SK-N-SH (cell line): ENCODE data around the gene PYGO1. TPM values are rescaled to one million over a fixed set of nuclear protein-coding genes. Genes with fewer than 3 reads are reported as not detected.

Experiments
- CTCF ChIA-PET: fragments of 300-600, 350-600 bp; formaldehyde crosslinking; extraction: SDS; loops from one replicate; lab custom pipeline; 2021; lab: Yijun Ruan, JAX
- POLR2A ChIA-PET: fragments of 350-600 bp; sonication (Branson Sonifier 250); formaldehyde crosslinking; extraction: SDS; loops from one replicate; lab custom pipeline; 2020; ENCODE audit warnings: antibody characterized with exemption, inconsistent platforms; lab: Yijun Ruan, JAX
- DNase-seq: peaks from one replicate; pipeline ENCODE4 v3.0.0; 2012
- H2AFZ ChIP-seq: fragments of 200-600 bp; sonication (generic); 2 replicates; pipeline ENCODE4 v1.8.1; 2016; ENCODE audit warnings: antibody characterized with exemption, mild to moderate bottlenecking, low read depth
- H3F3A ChIP-seq: fragments of 200-600 bp; sonication (generic); replicated peaks from 2 replicates; pipeline ENCODE3; 2016; ENCODE audit warnings: antibody characterized with exemption, mild to moderate bottlenecking; ENCODE audit not compliant: insufficient read depth
- H3K27ac ChIP-seq, 2 experiments: fragments of 200-500 bp in 1 of 2; fragments of 200-600 bp in 1 of 2; sonication (Bioruptor generic) in 1 of 2; sonication (generic), shearing (Covaris generic) in 1 of 2; 2 replicates each; pipeline versions ENCODE4 v1.5.1 to v1.6.1; 2014 to 2016; ENCODE audit warnings: low read depth in 2 of 2, inconsistent platforms in 1 of 2, low read length in 1 of 2, mild to moderate bottlenecking in 1 of 2, mixed read lengths in 1 of 2
- H3K27me3 ChIP-seq: fragments of 200-600 bp; sonication (generic), shearing (Covaris generic); 2 replicates; pipeline ENCODE4 v1.6.1; 2016; ENCODE audit warnings: mixed run types; ENCODE audit not compliant: insufficient read depth
- H3K36me3 ChIP-seq, 2 experiments: fragments of 200-500 bp in 1 of 2; fragments of 200-600 bp in 1 of 2; sonication (Bioruptor generic) in 1 of 2; sonication (generic) in 1 of 2; replicated peaks in 1 of 2; 2 replicates each; pipeline versions ENCODE3 to v1.5.1; 2014 to 2016; ENCODE audit warnings: low read length in 1 of 2, mild to moderate bottlenecking in 1 of 2; ENCODE audit not compliant: insufficient read depth in 2 of 2, control insufficient read depth in 1 of 2
- H3K4me1 ChIP-seq, 2 experiments: fragments of 200-500 bp in 1 of 2; fragments of 200-600 bp in 1 of 2; sonication (Bioruptor generic) in 1 of 2; sonication (generic), shearing (Covaris generic) in 1 of 2; 2 replicates each; pipeline versions ENCODE4 v1.5.1 to v1.6.1; 2014 to 2016; ENCODE audit warnings: low read depth in 1 of 2, low read length in 1 of 2, mixed run types in 1 of 2; ENCODE audit not compliant: insufficient read depth in 2 of 2, control insufficient read depth in 1 of 2
- H3K4me2 ChIP-seq: fragments of 200-600 bp; sonication (generic), shearing (Covaris generic); 2 replicates; pipeline ENCODE4 v1.6.1; 2017; ENCODE audit warnings: mixed run types
- H3K4me3 ChIP-seq, 2 experiments: fragments of 200-500 bp in 1 of 2; fragments of 200-600 bp in 1 of 2; sonication (Bioruptor generic) in 1 of 2; sonication (generic), shearing (Covaris generic) in 1 of 2; 2 replicates each; pipeline versions ENCODE4 v1.5.1 to v1.8.1; 2014 to 2016; ENCODE audit warnings: low read depth in 2 of 2, inconsistent platforms in 1 of 2, low read length in 1 of 2, mild to moderate bottlenecking in 1 of 2, mixed read lengths in 1 of 2, moderate library complexity in 1 of 2
- H3K79me2 ChIP-seq: fragments of 200-600 bp; sonication (generic); 2 replicates; pipeline ENCODE4 v1.8.1; 2017; ENCODE audit warnings: mild to moderate bottlenecking; ENCODE audit not compliant: insufficient read depth
- H3K9ac ChIP-seq: fragments of 200-600 bp; sonication (generic); 2 replicates; pipeline ENCODE4 v1.6.1; 2017; ENCODE audit warnings: mixed run types
- H3K9me2 ChIP-seq: fragments of 200-600 bp; sonication (generic); 2 replicates; pipeline ENCODE4 v1.6.1; 2017; ENCODE audit warnings: mixed run types
- H3K9me3 ChIP-seq: fragments of 200-600 bp; sonication (generic); 2 replicates; pipeline ENCODE4 v1.6.1; 2017; ENCODE audit warnings: mixed run types, mild to moderate bottlenecking, moderate library complexity
- H4K20me1 ChIP-seq: fragments of 200-600 bp; sonication (generic); 2 replicates; pipeline ENCODE4 v1.6.1; 2017; ENCODE audit warnings: mild to moderate bottlenecking, mixed run types; ENCODE audit not compliant: insufficient read depth
- CHD2 ChIP-seq: fragments of 150-350 bp; IDR thresholded peaks from 2 replicates; pipeline ENCODE4 v1.6.1; 2018; ENCODE audit warnings: low read length; ENCODE audit not compliant: partially characterized antibody
- ELF1 ChIP-seq: IDR thresholded peaks from 2 replicates; pipeline ENCODE4 v1.4.0; 2012
- EP300 ChIP-seq, 2 experiments: IDR thresholded peaks; 2 replicates each; pipeline versions ENCODE4 v1.4.0 to v1.6.1; 2012; ENCODE audit warnings: borderline replicate concordance in 1 of 2, low read depth in 1 of 2, low read length in 1 of 2
- EZH2phosphoT487 ChIP-seq: fragments of 200-600 bp; sonication (generic); IDR thresholded peaks from 2 replicates; pipeline ENCODE4 v1.6.1; 2017; ENCODE audit warnings: low read depth, mixed run types, mild to moderate bottlenecking, antibody characterized with exemption, moderate library complexity, borderline replicate concordance
- GABPA ChIP-seq: IDR thresholded peaks from 2 replicates; pipeline ENCODE4 v1.4.0; 2012; ENCODE audit warnings: low read depth, mild to moderate bottlenecking
- GATA2 ChIP-seq: sonication (generic); formaldehyde crosslinking; IDR thresholded peaks from 2 replicates; pipeline ENCODE4 v1.5.0; 2020; ENCODE audit warnings: mild to moderate bottlenecking, missing genetic modification reagents
- MEF2A ChIP-seq: IDR thresholded peaks from 2 replicates; pipeline ENCODE4 v1.4.0; 2012; ENCODE audit warnings: low read depth, borderline replicate concordance
- MXI1 ChIP-seq: IDR thresholded peaks from 2 replicates; pipeline ENCODE4 v1.6.1; 2012; ENCODE audit warnings: mild to moderate bottlenecking, low read depth, low read length, improper control_type of control experiment
- RFX5 ChIP-seq: IDR thresholded peaks from 2 replicates; pipeline ENCODE4 v1.6.1; 2012; ENCODE audit warnings: mild to moderate bottlenecking, improper control_type of control experiment, low read length
- SIN3A ChIP-seq: IDR thresholded peaks from 2 replicates; pipeline ENCODE4 v1.6.1; 2012; ENCODE audit warnings: low read depth, mild to moderate bottlenecking, low read length, moderate library complexity, borderline replicate concordance
- SMC3 ChIP-seq: IDR thresholded peaks from 2 replicates; pipeline ENCODE4 v1.6.1; 2012; ENCODE audit warnings: low read depth, low read length, improper control_type of control experiment
- TAF1 ChIP-seq: IDR thresholded peaks from 2 replicates; pipeline ENCODE4 v1.6.1; 2012; ENCODE audit warnings: low read depth, mild to moderate bottlenecking, low read length, moderate library complexity, borderline replicate concordance
- TCF12 ChIP-seq: IDR thresholded peaks from 2 replicates; pipeline ENCODE4 v1.4.0; 2012
- YY1 ChIP-seq: IDR thresholded peaks from 2 replicates; pipeline ENCODE4 v1.4.0; 2012; ENCODE audit warnings: low read depth, mild to moderate bottlenecking
- WGBS: methylation state at CpG from one replicate; pipeline ENCODE4 v1.1.6; 2017; ENCODE audit warnings: low lambda C conversion rate; 5-methylcytosine and 5-hydroxymethylcytosine counted together
- polyA plus RNA-seq, 3 experiments: library from polyadenylated mRNA; depleted of rRNA; stranded (reverse); fragments of >200 nt; gene quantifications; 2 replicates each; pipeline ENCODE4 v1.2.3, GENCODE V29; 2012
- TF ChIP-seq, protein P1 (sequence below): IDR thresholded peaks from 2 replicates; pipeline ENCODE4; 2012
- TF ChIP-seq, protein P2 (sequence below): IDR thresholded peaks from 2 replicates; pipeline ENCODE4 v1.4.0; 2012; ENCODE audit warnings: low read depth, borderline replicate concordance

Gene PYGO1
- polyA plus RNA-seq, 1 of the 3 experiments (the other 2 are of a cell fraction), result 2.3 TPM

DNA sequence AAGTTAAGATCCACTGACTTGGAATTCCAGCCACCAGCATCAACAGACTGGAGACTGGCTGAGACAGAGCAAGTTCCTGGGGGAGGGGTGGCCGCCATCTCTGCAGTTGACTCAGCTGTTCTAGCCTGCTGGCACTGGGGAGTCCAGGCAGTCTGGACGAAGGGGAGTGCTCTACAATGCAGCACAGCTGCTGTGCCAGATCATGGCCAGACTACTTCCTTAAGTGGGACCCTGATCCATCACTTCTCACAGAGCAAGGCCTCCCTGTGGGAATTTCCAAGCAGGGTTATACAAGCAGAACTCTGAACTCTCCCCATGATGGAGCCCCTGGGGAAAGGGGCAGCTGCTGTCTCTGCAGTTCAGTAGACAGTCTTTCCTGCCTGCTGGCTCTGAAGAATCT is 35.2 kb downstream of the PYGO1 start:
- H2AFZ ChIP-seq, result no peak overlapping the region
- POLR2A ChIA-PET, result no interaction called here
- no peaks in the 10 kb centered on the region for H3K27me3 ChIP-seq
- no peak overlapping the region for H3K4me2 ChIP-seq
- no peaks in the 10 kb centered on the region for H3F3A ChIP-seq
- peak overlapping the region in 1 of 2 experiments; percentile 11; a peak in 1 of 4 replicates for H3K27ac ChIP-seq
- H3K36me3 ChIP-seq, result no peaks in the 10 kb centered on the region
- H4K20me1 ChIP-seq, result no peaks in the 10 kb centered on the region
- peaks cover 0 to 8% of the 10 kb centered on the region in 2 experiments; a peak in 2 of 4 replicates for H3K4me1 ChIP-seq
- H3K9me2 ChIP-seq, result no peaks in the 10 kb centered on the region
- 25% methylated on average over 1 of the region's 2 CpGs for WGBS
- H3K4me3 ChIP-seq, result no peak overlapping the region
- H3K9ac ChIP-seq, result no peak overlapping the region
- TF ChIP-seq GABPA (no peak), ELF1 (no peak), EP300 (IDR thresholded peaks at IDR 0.05; ENCODE audit: borderline replicate concordance in 1 of 2, low read depth in 1 of 2, low read length in 1 of 2) (no peak), SIN3A (no peak), SMC3 (no peak), CHD2 (no peak), TCF12 (no peak), TAF1 (no peak), RFX5 (no peak), EZH2phosphoT487 (no peak), MEF2A (no peak)
- TF ChIP-seq, protein P1, sequence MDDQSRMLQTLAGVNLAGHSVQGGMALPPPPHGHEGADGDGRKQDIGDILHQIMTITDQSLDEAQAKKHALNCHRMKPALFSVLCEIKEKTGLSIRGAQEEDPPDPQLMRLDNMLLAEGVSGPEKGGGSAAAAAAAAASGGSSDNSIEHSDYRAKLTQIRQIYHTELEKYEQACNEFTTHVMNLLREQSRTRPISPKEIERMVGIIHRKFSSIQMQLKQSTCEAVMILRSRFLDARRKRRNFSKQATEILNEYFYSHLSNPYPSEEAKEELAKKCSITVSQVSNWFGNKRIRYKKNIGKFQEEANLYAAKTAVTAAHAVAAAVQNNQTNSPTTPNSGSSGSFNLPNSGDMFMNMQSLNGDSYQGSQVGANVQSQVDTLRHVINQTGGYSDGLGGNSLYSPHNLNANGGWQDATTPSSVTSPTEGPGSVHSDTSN, result no peak
- CTCF ChIA-PET, result no interaction called here
- peaks cover 6% of the 10 kb centered on the region; the same call in 1 of the 2 replicates for H3K9me3 ChIP-seq
- no peak for DNase-seq
- H3K79me2 ChIP-seq, result peaks cover 37% of the 10 kb centered on the region; the same call in 1 of the 2 replicates

DNA sequence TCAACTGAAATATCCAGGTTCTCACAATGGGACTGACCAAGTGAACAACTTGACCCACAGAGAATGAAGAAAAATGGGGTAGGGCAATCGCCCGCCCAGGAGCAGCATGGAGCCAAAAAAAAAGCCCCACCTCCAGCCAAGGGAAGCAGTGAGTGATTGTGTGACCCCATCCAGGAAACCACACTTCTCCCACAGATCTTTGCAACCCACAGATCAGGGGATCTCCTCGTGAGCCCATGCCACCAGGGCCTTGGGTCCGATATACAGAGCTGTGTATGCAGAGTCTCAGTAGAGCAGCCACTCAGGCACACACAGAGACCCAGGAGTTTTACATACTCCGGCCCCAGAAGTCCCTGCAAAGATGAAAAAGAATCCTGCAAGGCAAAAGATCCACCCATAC is 35.7 kb downstream of the PYGO1 start:
- DNase-seq, result no peak
- Histone ChIP-seq H3K27me3 (no peaks in the 10 kb centered on the region), H3K79me2 (peaks cover 37% of the 10 kb centered on the region; the same call in 1 of the 2 replicates), H4K20me1 (no peaks in the 10 kb centered on the region), H3K36me3 (no peaks in the 10 kb centered on the region), H3K4me1 (peaks cover 0 to 8% of the 10 kb centered on the region in 2 experiments; a peak in 2 of 4 replicates), H3K4me2 (no peak overlapping the region), H3K9me2 (no peaks in the 10 kb centered on the region), H3K4me3 (no peak overlapping the region), H3K9ac (no peak overlapping the region), H3K27ac (peak overlapping the region in 1 of 2 experiments; percentile 11; a peak in 1 of 4 replicates)
- ChIA-PET CTCF (no interaction called here), POLR2A (no interaction called here)
- 97% methylated on average over 5 of the region's 5 CpGs for WGBS
- TF ChIP-seq GATA2, result no peak
- TF ChIP-seq ELF1, result no peak
- no peak for TF ChIP-seq RFX5
- no peak for TF ChIP-seq YY1
- no peak for TF ChIP-seq MXI1
- TF ChIP-seq, protein P2, sequence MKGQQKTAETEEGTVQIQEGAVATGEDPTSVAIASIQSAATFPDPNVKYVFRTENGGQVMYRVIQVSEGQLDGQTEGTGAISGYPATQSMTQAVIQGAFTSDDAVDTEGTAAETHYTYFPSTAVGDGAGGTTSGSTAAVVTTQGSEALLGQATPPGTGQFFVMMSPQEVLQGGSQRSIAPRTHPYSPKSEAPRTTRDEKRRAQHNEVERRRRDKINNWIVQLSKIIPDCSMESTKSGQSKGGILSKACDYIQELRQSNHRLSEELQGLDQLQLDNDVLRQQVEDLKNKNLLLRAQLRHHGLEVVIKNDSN, result no peak
- no peak for TF ChIP-seq TAF1
- no peak for TF ChIP-seq MEF2A
- TF ChIP-seq EZH2phosphoT487, result no peak
- TF ChIP-seq, all 33 proteins: peak for 0
- Histone ChIP-seq H3F3A (no peaks in the 10 kb centered on the region), H3K9me3 (peaks cover 6% of the 10 kb centered on the region; the same call in 1 of the 2 replicates), H2AFZ (no peak overlapping the region)
